Measurements from ENCODE around the gene CNDP2.

The CNDP2 gene

GRCh38 chr18:74472312-74472711, 23.9 kb upstream of the CNDP2 start:
- DNase-seq (ENCODE audit: low read depth), result no peak

- no peak for DNase-seq (ENCODE audit: low read depth)
Measured at GRCh38 chr18:74473976-74474640, 22.1 kb upstream of the CNDP2 start.

GRCh38 chr18:74476140-74476539, 20.0 kb upstream of the CNDP2 start:
- DNase-seq (ENCODE audit: low read depth), result no peak

GRCh38 chr18:74477771-74478170, 18.4 kb upstream of the CNDP2 start:
- no peak for DNase-seq (ENCODE audit: low read depth)

GRCh38 chr18:74478316-74478715, 17.8 kb upstream of the CNDP2 start:
- no peak for DNase-seq (ENCODE audit: low read depth)

GRCh38 chr18:74478880-74479279, 17.3 kb upstream of the CNDP2 start:
- no peak for DNase-seq (ENCODE audit: low read depth)

- DNase-seq (ENCODE audit: low read depth), result no peak
Measured at GRCh38 chr18:74479486-74480148, 16.5 kb upstream of the CNDP2 start.

GRCh38 chr18:74480149-74480651, 16.0 kb upstream of the CNDP2 start:
- no peak for DNase-seq (ENCODE audit: low read depth)

GRCh38 chr18:74482697-74483096, 13.5 kb upstream of the CNDP2 start:
- DNase-seq (ENCODE audit: low read depth), result no peak

- DNase-seq (ENCODE audit: low read depth), result no peak
Measured at GRCh38 chr18:74486119-74486849, 9.9 kb upstream of the CNDP2 start.

- DNase-seq (ENCODE audit: low read depth), result no peak
Measured at GRCh38 chr18:74488354-74488753, 7.8 kb upstream of the CNDP2 start.

GRCh38 chr18:74488864-74489263, 7.3 kb upstream of the CNDP2 start:
- DNase-seq (ENCODE audit: low read depth), result no peak

- DNase-seq (ENCODE audit: low read depth), result no peak
Measured at GRCh38 chr18:74489676-74490075, 6.5 kb upstream of the CNDP2 start.

GRCh38 chr18:74492259-74492658, 3.9 kb upstream of the CNDP2 start:
- no peak for DNase-seq (ENCODE audit: low read depth)

- peak; percentile 26 for DNase-seq (ENCODE audit: low read depth)
Measured at GRCh38 chr18:74493689-74494088, 2.5 kb upstream of the CNDP2 start.

- DNase-seq (ENCODE audit: low read depth), result no peak
Measured at GRCh38 chr18:74494514-74494913, 1.6 kb upstream of the CNDP2 start.

GRCh38 chr18:74496508-74497323, 553 bp downstream of the CNDP2 start:
- peak; percentile 16 for DNase-seq (ENCODE audit: low read depth)

- no peak for DNase-seq (ENCODE audit: low read depth)
Measured at GRCh38 chr18:74497324-74497676, 1.1 kb downstream of the CNDP2 start.

- no peak for DNase-seq (ENCODE audit: low read depth)
Measured at GRCh38 chr18:74497778-74498177, 1.6 kb downstream of the CNDP2 start.

GRCh38 chr18:74498712-74499627, 2.8 kb downstream of the CNDP2 start:
- DNase-seq (ENCODE audit: low read depth), result no peak

GRCh38 chr18:74499633-74500032, 3.5 kb downstream of the CNDP2 start:
- DNase-seq (ENCODE audit: low read depth), result peak; percentile 6

Data from fibroblast of the conjunctiva (primary cell).